Stimulated activated naive CD8-positive, alpha-beta T cell treated with anti-CD3 and anti-CD28 coated beads, Interleukin-15, Interleukin-2, amounts not matched to agents 100 ng/mL and 50 ng/mL, for 24 hours (primary cell): ENCODE results near the gene CCDC43.
"Not testable (repeated sequence)": the region's sequence is repeated elsewhere in the genome, so short reads cannot be mapped to it uniquely, and the experiment has no call there.

Source experiments
- H3K27ac Mint-ChIP-seq: one replicate; pipeline ENCODE4 v1.8.0; 2021; ENCODE audit warnings: mild to moderate bottlenecking, mixed read lengths
- H3K27me3 Mint-ChIP-seq: one replicate; pipeline ENCODE4 v1.8.0; 2021; ENCODE audit warnings: mixed read lengths
- H3K36me3 Mint-ChIP-seq: one replicate; pipeline ENCODE4 v1.8.0; 2021; ENCODE audit warnings: low read depth, mixed read lengths
- H3K4me1 Mint-ChIP-seq: one replicate; pipeline ENCODE4 v1.8.0; 2021; ENCODE audit warnings: low read depth, mixed read lengths
- H3K4me3 Mint-ChIP-seq: one replicate; pipeline ENCODE4 v1.8.0; 2021; ENCODE audit warnings: mild to moderate bottlenecking, mixed read lengths
- H3K9me3 Mint-ChIP-seq: one replicate; pipeline ENCODE4 v1.8.0; 2021; ENCODE audit warnings: mixed read lengths

The CCDC43 gene

GRCh38 chr17:44689477-44690217, at the start of gene CCDC43:
Gene CCDC43 (minus strand): TSS chr17:44689776. CDS start chr17:44689753, 23 bp downstream.
- Mint-ChIP-seq H3K27me3 (no peaks in the 10 kb centered on the region), H3K4me1 (peaks cover 28% of the 10 kb centered on the region), H3K4me3 (peak within 1 kb of the TSS; percentile 96), H3K36me3 (peaks cover 18% of the 10 kb centered on the region), H3K27ac (peak within 1 kb of the TSS; percentile 95), H3K9me3 (no peaks in the 10 kb centered on the region)

GRCh38 chr17:44738214-44738906, 48.8 kb upstream of the CCDC43 start:
- Mint-ChIP-seq H3K36me3 (peaks cover 41% of the 10 kb centered on the region), H3K27me3 (no peaks in the 10 kb centered on the region), H3K4me3 (no peak overlapping the region), H3K9me3 (no peaks in the 10 kb centered on the region), H3K4me1 (no peaks in the 10 kb centered on the region), H3K27ac (no peak overlapping the region)

- Mint-ChIP-seq H3K9me3 (no peaks in the 10 kb centered on the region), H3K4me3 (no peak overlapping the region), H3K4me1 (no peaks in the 10 kb centered on the region)
These were observed 47.1 kb upstream of the CCDC43 start for GRCh38 chr17:44736551-44737240.

GRCh38 chr17:44734272-44734671, 44.7 kb upstream of the CCDC43 start:
- H3K4me3 Mint-ChIP-seq, result no peak overlapping the region
- H3K36me3 Mint-ChIP-seq, result peaks cover 42% of the 10 kb centered on the region
- no peak overlapping the region for H3K27ac Mint-ChIP-seq
- H3K9me3 Mint-ChIP-seq, result no peaks in the 10 kb centered on the region
- no peaks in the 10 kb centered on the region for H3K27me3 Mint-ChIP-seq
- H3K4me1 Mint-ChIP-seq, result no peaks in the 10 kb centered on the region

More at GRCh38 chr17:44736551-44737240, 47.1 kb upstream of the CCDC43 start:
- peaks cover 44% of the 10 kb centered on the region for H3K36me3 Mint-ChIP-seq
- H3K27me3 Mint-ChIP-seq, result no peaks in the 10 kb centered on the region
- H3K27ac Mint-ChIP-seq, result no peak overlapping the region

GRCh38 chr17:44733753-44734152, 44.2 kb upstream of the CCDC43 start:
- Mint-ChIP-seq H3K4me3 (no peak overlapping the region), H3K4me1 (no peaks in the 10 kb centered on the region), H3K27ac (no peak overlapping the region), H3K27me3 (no peaks in the 10 kb centered on the region), H3K9me3 (no peaks in the 10 kb centered on the region), H3K36me3 (peaks cover 40% of the 10 kb centered on the region)

- H3K4me3 Mint-ChIP-seq, H3K27ac Mint-ChIP-seq, H3K9me3 Mint-ChIP-seq, H3K27me3 Mint-ChIP-seq, H3K4me1 Mint-ChIP-seq: not testable (repeated sequence)
- peaks cover 37% of the 10 kb centered on the region for H3K36me3 Mint-ChIP-seq
These were observed 36.5 kb upstream of the CCDC43 start for GRCh38 chr17:44726121-44726520.

GRCh38 chr17:44722254-44722653, 32.7 kb upstream of the CCDC43 start:
- H3K36me3 Mint-ChIP-seq, result peaks cover 32% of the 10 kb centered on the region
- H3K27ac Mint-ChIP-seq, result no peak overlapping the region
- H3K4me3 Mint-ChIP-seq, result no peak overlapping the region
- no peaks in the 10 kb centered on the region for H3K4me1 Mint-ChIP-seq
- no peaks in the 10 kb centered on the region for H3K27me3 Mint-ChIP-seq
- H3K9me3 Mint-ChIP-seq, result no peaks in the 10 kb centered on the region

- Mint-ChIP-seq H3K4me3 (no peak overlapping the region), H3K27ac (no peak overlapping the region), H3K4me1 (no peaks in the 10 kb centered on the region), H3K27me3 (no peaks in the 10 kb centered on the region), H3K36me3 (peaks cover 26% of the 10 kb centered on the region), H3K9me3 (no peaks in the 10 kb centered on the region)
These were observed 29.9 kb upstream of the CCDC43 start for GRCh38 chr17:44719444-44719843.

GRCh38 chr17:44708401-44709263, 19.1 kb upstream of the CCDC43 start, which contains the start of gene DBF4B:
Gene DBF4B (plus strand): TSS chr17:44708665. CDS start chr17:44708821, 156 bp downstream.
- Mint-ChIP-seq H3K27ac (peak within 1 kb of the TSS; percentile 72), H3K9me3 (no peaks in the 10 kb centered on the region), H3K4me1 (peaks cover 4% of the 10 kb centered on the region), H3K36me3 (peaks cover 7% of the 10 kb centered on the region), H3K4me3 (no peak within 1 kb of the TSS), H3K27me3 (peaks cover 10% of the 10 kb centered on the region)

GRCh38 chr17:44707755-44708400, 18.3 kb upstream of the CCDC43 start:
- H3K4me3 Mint-ChIP-seq, result no peak overlapping the region
- H3K36me3 Mint-ChIP-seq, result peaks cover 4% of the 10 kb centered on the region
- peaks cover 10% of the 10 kb centered on the region for H3K27me3 Mint-ChIP-seq
- H3K4me1 Mint-ChIP-seq, result peaks cover 4% of the 10 kb centered on the region
- H3K9me3 Mint-ChIP-seq, result no peaks in the 10 kb centered on the region
- H3K27ac Mint-ChIP-seq, result no peak overlapping the region

- H3K36me3 Mint-ChIP-seq, H3K27ac Mint-ChIP-seq, H3K4me3 Mint-ChIP-seq, H3K9me3 Mint-ChIP-seq, H3K4me1 Mint-ChIP-seq, H3K27me3 Mint-ChIP-seq: not testable (repeated sequence)
These were observed 10.7 kb upstream of the CCDC43 start for GRCh38 chr17:44700288-44700687.

- Mint-ChIP-seq H3K27ac (no peak overlapping the region), H3K4me3 (no peak overlapping the region), H3K4me1 (peaks cover 14% of the 10 kb centered on the region), H3K9me3 (no peaks in the 10 kb centered on the region), H3K36me3 (no peaks in the 10 kb centered on the region), H3K27me3 (no peaks in the 10 kb centered on the region)
These were observed 4.0 kb upstream of the CCDC43 start for GRCh38 chr17:44693609-44694008.

- Mint-ChIP-seq H3K4me3 (peak overlapping the region; percentile 51), H3K4me1 (peaks cover 28% of the 10 kb centered on the region)
- H3K27ac Mint-ChIP-seq, H3K36me3 Mint-ChIP-seq, H3K27me3 Mint-ChIP-seq, H3K9me3 Mint-ChIP-seq: not testable (repeated sequence)
These were observed 1.2 kb upstream of the CCDC43 start for GRCh38 chr17:44690746-44691306.
